AG09309 (cell line): ENCODE data around the gene FGF21.

Experiments used
- DNase-seq: peaks from one replicate; pipeline ENCODE4 v3.0.0-alpha.2; 2010; ENCODE audit warnings: low read depth
- H3K4me3 ChIP-seq: 2 replicates; pipeline ENCODE4 v1.5.1; 2011; ENCODE audit warnings: mild to moderate bottlenecking, low read depth, low read length, moderate library complexity; ENCODE audit not compliant: control insufficient read depth
- TF ChIP-seq, protein P1 (sequence below): IDR thresholded peaks from 2 replicates; pipeline ENCODE4 v1.5.1; 2011; ENCODE audit warnings: mild to moderate bottlenecking, low read depth, low read length, inconsistent platforms; ENCODE audit not compliant: insufficient read depth, control insufficient read depth; ENCODE audit errors: missing control alignments

FGF21 gene

DNA sequence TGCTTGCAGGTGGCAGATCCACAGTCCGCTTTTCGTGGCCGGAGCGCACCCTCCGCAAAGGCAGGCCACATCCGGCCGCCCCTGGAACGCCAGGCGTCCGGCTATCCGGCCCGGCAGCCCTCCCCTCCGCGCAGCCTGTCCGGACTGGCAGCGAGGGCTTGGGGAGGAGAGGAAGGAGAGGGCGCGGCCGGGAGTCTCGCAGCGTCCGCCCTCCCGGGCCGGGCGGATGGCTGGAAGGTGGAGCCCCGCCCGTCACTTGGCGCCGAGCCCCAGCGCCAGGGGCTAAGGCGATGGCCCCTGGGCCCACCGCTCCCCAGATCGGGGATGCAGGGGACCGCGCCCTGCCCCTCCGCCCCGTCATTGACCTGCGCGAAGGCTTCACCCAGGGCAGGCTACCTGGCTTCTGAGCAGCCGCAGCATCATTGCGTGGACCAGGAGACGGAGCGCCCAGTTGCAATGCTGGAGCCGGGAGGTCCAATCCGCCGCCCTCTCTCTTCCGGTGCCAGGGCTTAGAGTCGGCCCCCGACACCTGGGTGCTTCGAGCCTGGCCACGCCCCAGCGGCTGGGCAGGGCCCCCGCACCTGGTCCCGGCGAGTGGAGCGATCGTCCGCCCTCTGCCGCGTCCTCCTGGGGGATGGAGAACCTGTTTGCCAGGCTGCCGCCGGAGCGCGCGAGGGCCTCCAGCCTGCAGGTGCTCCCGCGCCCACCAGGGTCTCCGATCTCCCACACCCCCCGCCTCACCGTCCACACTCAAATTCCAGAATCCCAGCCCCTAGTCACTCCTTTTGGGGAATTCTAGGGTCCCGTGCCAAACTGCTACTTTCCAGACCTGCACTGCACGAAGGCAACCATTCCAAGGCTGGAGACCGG is 2.6 kb upstream of the FGF21 start, which contains the start of gene FUT1:
Gene FUT1, minus strand, starts transcription at position 146 of the 870 bp plus-strand sequence. CDS start 1,360 bp downstream, outside the sequence.
- TF ChIP-seq, protein P1, sequence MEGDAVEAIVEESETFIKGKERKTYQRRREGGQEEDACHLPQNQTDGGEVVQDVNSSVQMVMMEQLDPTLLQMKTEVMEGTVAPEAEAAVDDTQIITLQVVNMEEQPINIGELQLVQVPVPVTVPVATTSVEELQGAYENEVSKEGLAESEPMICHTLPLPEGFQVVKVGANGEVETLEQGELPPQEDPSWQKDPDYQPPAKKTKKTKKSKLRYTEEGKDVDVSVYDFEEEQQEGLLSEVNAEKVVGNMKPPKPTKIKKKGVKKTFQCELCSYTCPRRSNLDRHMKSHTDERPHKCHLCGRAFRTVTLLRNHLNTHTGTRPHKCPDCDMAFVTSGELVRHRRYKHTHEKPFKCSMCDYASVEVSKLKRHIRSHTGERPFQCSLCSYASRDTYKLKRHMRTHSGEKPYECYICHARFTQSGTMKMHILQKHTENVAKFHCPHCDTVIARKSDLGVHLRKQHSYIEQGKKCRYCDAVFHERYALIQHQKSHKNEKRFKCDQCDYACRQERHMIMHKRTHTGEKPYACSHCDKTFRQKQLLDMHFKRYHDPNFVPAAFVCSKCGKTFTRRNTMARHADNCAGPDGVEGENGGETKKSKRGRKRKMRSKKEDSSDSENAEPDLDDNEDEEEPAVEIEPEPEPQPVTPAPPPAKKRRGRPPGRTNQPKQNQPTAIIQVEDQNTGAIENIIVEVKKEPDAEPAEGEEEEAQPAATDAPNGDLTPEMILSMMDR, result no peak
- no peak for DNase-seq
- H3K4me3 ChIP-seq, result no peak within 1 kb of the TSS; the same call in 1 of the 2 replicates

DNA sequence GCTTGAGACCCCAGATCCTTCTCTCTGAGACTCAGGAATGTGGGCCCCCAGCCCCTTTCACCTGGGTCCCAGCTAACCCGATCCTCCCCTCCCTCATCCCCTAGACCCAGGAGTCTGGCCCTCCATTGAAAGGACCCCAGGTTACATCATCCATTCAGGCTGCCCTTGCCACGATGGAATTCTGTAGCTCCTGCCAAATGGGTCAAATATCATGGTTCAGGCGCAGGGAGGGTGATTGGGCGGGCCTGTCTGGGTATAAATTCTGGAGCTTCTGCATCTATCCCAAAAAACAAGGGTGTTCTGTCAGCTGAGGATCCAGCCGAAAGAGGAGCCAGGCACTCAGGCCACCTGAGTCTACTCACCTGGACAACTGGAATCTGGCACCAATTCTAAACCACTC is 463 bp downstream of the FGF21 start:
- TF ChIP-seq, protein P1, result no peak
- no peak for DNase-seq
- H3K4me3 ChIP-seq, result no peak overlapping the region

DNA sequence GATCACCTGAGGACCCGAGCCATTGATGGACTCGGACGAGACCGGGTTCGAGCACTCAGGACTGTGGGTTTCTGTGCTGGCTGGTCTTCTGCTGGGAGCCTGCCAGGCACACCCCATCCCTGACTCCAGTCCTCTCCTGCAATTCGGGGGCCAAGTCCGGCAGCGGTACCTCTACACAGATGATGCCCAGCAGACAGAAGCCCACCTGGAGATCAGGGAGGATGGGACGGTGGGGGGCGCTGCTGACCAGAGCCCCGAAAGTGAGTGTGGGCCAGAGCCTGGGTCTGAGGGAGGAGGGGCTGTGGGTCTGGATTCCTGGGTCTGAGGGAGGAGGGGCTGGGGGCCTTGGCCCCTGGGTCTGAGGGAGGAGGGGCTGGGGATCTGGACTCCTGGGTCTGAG is 888 bp downstream of the FGF21 start:
- H3K4me3 ChIP-seq, result no peak overlapping the region
- TF ChIP-seq, protein P1, result no peak
- no peak for DNase-seq

DNA sequence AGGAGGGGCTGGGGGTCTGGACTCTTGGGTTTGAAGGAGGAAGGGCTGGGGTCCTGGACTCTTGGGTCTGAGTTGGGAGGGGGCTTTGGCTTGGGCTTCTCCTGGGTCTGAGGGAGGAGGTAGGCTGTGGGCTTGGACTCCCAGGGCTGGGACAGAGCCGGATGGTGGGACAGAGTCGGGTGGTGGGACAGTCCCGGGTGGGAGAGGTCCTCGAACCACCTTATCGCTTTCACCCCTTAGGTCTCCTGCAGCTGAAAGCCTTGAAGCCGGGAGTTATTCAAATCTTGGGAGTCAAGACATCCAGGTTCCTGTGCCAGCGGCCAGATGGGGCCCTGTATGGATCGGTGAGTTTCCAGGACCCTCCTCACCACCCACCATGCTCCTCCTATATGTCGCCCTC is 1.4 kb downstream of the FGF21 start:
- TF ChIP-seq, protein P1, result no peak
- no peak for DNase-seq
- H3K4me3 ChIP-seq, result no peak overlapping the region

DNA sequence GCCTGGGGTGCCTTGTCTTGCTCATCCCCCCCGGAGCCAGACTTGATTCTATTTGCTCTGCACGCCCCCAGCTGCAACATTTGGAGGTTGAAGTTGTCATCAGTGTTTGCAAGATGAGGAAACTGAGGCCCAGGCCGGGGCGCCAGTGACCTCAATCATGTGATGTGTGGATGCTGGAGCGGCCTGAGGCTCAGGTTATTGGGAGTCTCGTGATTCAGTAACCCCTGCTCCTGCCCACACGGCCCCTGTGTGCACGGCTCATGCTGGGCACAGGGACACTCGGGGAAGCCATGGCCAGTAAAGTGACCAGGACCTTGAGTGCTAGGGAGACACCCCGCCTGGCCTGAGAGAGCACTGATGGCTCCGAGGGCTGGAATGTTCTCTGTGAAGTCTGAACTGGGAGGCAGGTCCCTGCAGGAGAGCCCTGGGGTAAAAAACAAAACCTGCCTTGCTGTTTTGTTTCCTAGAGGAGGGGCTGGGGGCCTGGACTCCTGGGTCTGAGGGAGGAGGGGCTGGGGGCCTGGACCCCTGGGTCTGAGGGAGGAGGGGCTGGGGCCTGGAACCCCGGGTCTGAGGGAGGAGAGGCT is 1.9 kb downstream of the FGF21 start:
- no peak overlapping the region for H3K4me3 ChIP-seq
- DNase-seq, result no peak
- TF ChIP-seq, protein P1, result no peak

DNA sequence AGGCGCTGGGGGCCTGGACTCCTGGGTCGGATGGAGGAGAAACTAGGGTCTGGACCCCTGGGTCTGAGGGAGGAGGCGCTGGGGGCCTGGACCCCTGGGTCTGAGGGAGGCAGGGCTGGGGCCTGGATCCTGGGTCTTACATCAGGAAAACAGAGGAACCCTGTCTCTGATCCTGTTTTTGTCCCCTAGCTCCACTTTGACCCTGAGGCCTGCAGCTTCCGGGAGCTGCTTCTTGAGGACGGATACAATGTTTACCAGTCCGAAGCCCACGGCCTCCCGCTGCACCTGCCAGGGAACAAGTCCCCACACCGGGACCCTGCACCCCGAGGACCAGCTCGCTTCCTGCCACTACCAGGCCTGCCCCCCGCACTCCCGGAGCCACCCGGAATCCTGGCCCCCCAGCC is 2.4 kb downstream of the FGF21 start:
- TF ChIP-seq, protein P1, result no peak
- no peak for DNase-seq
- H3K4me3 ChIP-seq, result no peak overlapping the region
